A549 treated with CpdA at 1 μM for 4 hours (cell line): Measurements from ENCODE around the gene DNAH6. TPM values are rescaled to one million over a fixed set of nuclear protein-coding genes. Genes with fewer than 3 reads are reported as not detected.

Source experiments
- total RNA-seq: library from RNA; stranded (reverse); fragments of 200-300 nt; extraction: Qiagen RNA extraction; gene quantifications from 5 replicates; pipeline ENCODE4 v1.2.3, GENCODE V29; 2022; ENCODE audit warnings: low read depth

The DNAH6 gene
- total RNA-seq = 0.02 to 0.05 TPM (median 0.04 TPM) in 4 of 5 replicates, not detected in the other

DNA sequence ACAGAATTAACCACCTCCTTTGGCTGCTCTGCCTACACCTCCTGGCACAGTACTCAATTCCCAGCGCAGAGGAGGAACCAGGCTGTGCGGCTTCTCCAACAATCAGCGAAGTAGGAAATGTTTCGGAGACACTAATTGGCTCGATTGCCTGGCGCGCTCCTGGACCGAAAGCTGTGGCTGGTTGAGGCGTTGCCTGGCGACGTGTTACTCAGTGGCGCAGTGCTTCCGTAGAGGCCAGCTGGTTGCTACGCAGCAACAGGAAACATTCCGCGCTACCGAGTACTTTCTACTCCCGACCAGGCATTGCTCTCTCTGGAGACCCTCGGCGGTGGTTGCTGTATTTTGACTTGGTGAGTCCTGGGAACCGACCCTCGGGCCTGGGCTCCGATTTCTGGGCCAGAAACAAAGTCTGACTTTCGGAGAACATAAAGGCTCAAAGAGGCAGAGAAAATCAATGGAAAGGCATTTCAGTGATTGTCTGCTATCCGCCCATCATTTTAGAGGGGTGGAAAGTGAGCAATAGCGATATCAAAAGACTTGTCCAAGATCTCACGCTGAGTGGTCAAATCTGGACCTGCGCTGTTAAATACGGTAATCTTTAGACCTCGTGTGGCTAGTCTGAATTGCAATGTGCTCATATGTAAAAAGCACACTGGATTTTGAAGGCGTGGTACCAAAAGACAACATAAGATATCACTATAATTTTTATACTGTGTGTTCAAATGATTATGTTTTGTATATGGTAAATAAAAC, at the start of gene DNAH6:
Gene DNAH6 (plus strand): TSS at position 265 of the 753 bp plus-strand sequence. CDS start 1,329 bp downstream, outside the sequence.

Other genes starting within 250 kb of the DNAH6 start
- 91.3 to 99.5 TPM (median 94.2 TPM) in 5 replicates for gene SUCLG1, start 57.2 kb upstream of the DNAH6 start, total RNA-seq